ENCODE data around the gene DPH6. TPM values are rescaled to one million over a fixed set of nuclear protein-coding genes. Genes with fewer than 3 reads are reported as not detected.

The DPH6 gene
- total RNA-seq, 2 donors from 2014 or later, result 9.9 to 16.5 TPM

GRCh38 chr15:35546511-35547381 is 781 bp upstream of the DPH6 start:
- DNase-seq (no peak), ATAC-seq (peak; percentile 5 to 17)
- intact Hi-C loops (cut with DNase I), result loop anchor here (5.0 to 10.0 kb wide), 3 partner anchors 121 to 148 kb away; no protein-coding TSS in a partner anchor

GRCh38 chr15:35545316-35545823 is 595 bp downstream of the DPH6 start:
- intact Hi-C loops (cut with DNase I), result loop anchor here (5.0 to 10.0 kb wide), 3 partner anchors 122 to 149 kb away; no protein-coding TSS in a partner anchor
- DNase-seq, result peak; percentile 64
- ATAC-seq, result peak; percentile 49 to 74

- DNase-seq (no peak), ATAC-seq (no peak)
- intact Hi-C loops (cut with DNase I), result loop anchor here in 1 of 2 donors (10.0 kb wide), 1 partner anchor 154 kb away; no protein-coding TSS in a partner anchor
These were observed 5.1 kb downstream of the DPH6 start for GRCh38 chr15:35540885-35541284.

- DNase-seq (no peak), ATAC-seq (no peak)
- intact Hi-C loops (cut with DNase I), result loop anchor here in 1 of 2 donors (10.0 kb wide), 1 partner anchor 155 kb away; no protein-coding TSS in a partner anchor
These were observed 5.9 kb downstream of the DPH6 start for GRCh38 chr15:35540021-35540420.

- DNase-seq, result no peak
- ATAC-seq, result no peak
- intact Hi-C loops (cut with DNase I), result no loop called here
These were observed 10.5 kb downstream of the DPH6 start for GRCh38 chr15:35535365-35535916.

GRCh38 chr15:35533130-35534110 is 12.5 kb downstream of the DPH6 start:
- ATAC-seq, result no peak
- intact Hi-C loops (cut with DNase I), result no loop called here
- no peak for DNase-seq

GRCh38 chr15:35530698-35531097 is 15.3 kb downstream of the DPH6 start:
- intact Hi-C loops (cut with DNase I), result no loop called here
- ATAC-seq (no peak), DNase-seq (no peak)

- intact Hi-C loops (cut with DNase I), result loop anchor here in 1 of 2 donors (10.0 kb wide), 1 partner anchor 385 kb away; no protein-coding TSS in a partner anchor
- DNase-seq (no peak), ATAC-seq (no peak)
These were observed 16.2 kb downstream of the DPH6 start for GRCh38 chr15:35529784-35530183.

GRCh38 chr15:35522061-35522460 is 23.9 kb downstream of the DPH6 start:
- ATAC-seq (no peak), DNase-seq (peak; percentile 19)
- intact Hi-C loops (cut with DNase I), result loop anchor here (5.0 to 10.0 kb wide), 2 partner anchors 393 to 975 kb away; no protein-coding TSS in a partner anchor

GRCh38 chr15:35519541-35520149 is 26.3 kb downstream of the DPH6 start:
- ATAC-seq (peak; percentile 66 to 74), DNase-seq (no peak)
- intact Hi-C loops (cut with DNase I), result loop anchor here (5.0 to 10.0 kb wide), 4 partner anchors 233 to 978 kb away; no protein-coding TSS in a partner anchor

GRCh38 chr15:35519052-35519451 is 26.9 kb downstream of the DPH6 start:
- ATAC-seq, result no peak
- no peak for DNase-seq
- intact Hi-C loops (cut with DNase I), result loop anchor here in 1 of 2 donors (5.0 kb wide), 2 partner anchors 233 to 393 kb away; no protein-coding TSS in a partner anchor

GRCh38 chr15:35514759-35515158 is 31.2 kb downstream of the DPH6 start:
- no peak for DNase-seq
- intact Hi-C loops (cut with DNase I), result loop anchor here in 1 of 2 donors (5.0 kb wide), 2 partner anchors 238 to 398 kb away; no protein-coding TSS in a partner anchor
- no peak for ATAC-seq

- intact Hi-C loops (cut with DNase I), result no loop called here
- no peak for ATAC-seq
- DNase-seq, result no peak
These were observed 37.9 kb downstream of the DPH6 start for GRCh38 chr15:35507932-35508638.

- ATAC-seq (no peak), DNase-seq (no peak)
- intact Hi-C loops (cut with DNase I), result no loop called here
These were observed 39.6 kb downstream of the DPH6 start for GRCh38 chr15:35506272-35506870.

- intact Hi-C loops (cut with DNase I), result no loop called here
These were observed 40.2 kb downstream of the DPH6 start for GRCh38 chr15:35505809-35506208.

GRCh38 chr15:35505141-35505540 is 40.8 kb downstream of the DPH6 start:
- no peak for DNase-seq
- intact Hi-C loops (cut with DNase I), result no loop called here
- no peak for ATAC-seq

More at GRCh38 chr15:35505809-35506208, 40.2 kb downstream of the DPH6 start:
- no peak for DNase-seq
- ATAC-seq, result no peak

GRCh38 chr15:35499723-35500122 is 46.2 kb downstream of the DPH6 start:
- ATAC-seq, result peak; percentile 8 to 81
- intact Hi-C loops (cut with DNase I), result no loop called here
- no peak for DNase-seq

All from left cardiac atrium (tissue), 4 donors.